Activated naive CD8-positive, alpha-beta T cell treated with anti-CD3 and anti-CD28 coated beads, Interleukin-2, amount 10 ng/mL, durations not matched to agents 7 days and 5 days (primary cell): ENCODE data around the gene SHANK2. TPM values are rescaled to one million over a fixed set of nuclear protein-coding genes. Genes with fewer than 3 reads are reported as not detected.

Experiments
- ATAC-seq: fragments of 150-1000 bp; cut with Tn5 transposase; one replicate; pipeline ENCODE4 v1.10.0; 2021; ENCODE audit warnings: low read depth, moderate library complexity
- POLR2A ChIA-PET: fragments of 350-600 bp; sonication (Branson Sonifier 250); formaldehyde crosslinking; loops from one replicate; lab custom pipeline; 2021; ENCODE audit warnings: antibody characterized with exemption; lab: Charles Lee
- DNase-seq: peaks from one replicate; pipeline ENCODE4 v3.0.0; 2021
- H3K27ac Mint-ChIP-seq: one replicate; pipeline ENCODE4 v1.8.0; 2022; ENCODE audit warnings: mild to moderate bottlenecking, mixed read lengths
- H3K27me3 Mint-ChIP-seq: one replicate; pipeline ENCODE4 v1.8.0; 2022; ENCODE audit warnings: mild to moderate bottlenecking, moderate library complexity, mixed read lengths
- H3K36me3 Mint-ChIP-seq: one replicate; pipeline ENCODE4 v1.8.0; 2021; ENCODE audit warnings: mild to moderate bottlenecking, mixed read lengths
- H3K4me1 Mint-ChIP-seq: one replicate; pipeline ENCODE4 v1.8.0; 2021; ENCODE audit warnings: mixed read lengths
- H3K4me3 Mint-ChIP-seq: one replicate; pipeline ENCODE4 v1.8.0; 2022; ENCODE audit warnings: mild to moderate bottlenecking, moderate library complexity, mixed read lengths
- H3K9me3 Mint-ChIP-seq: one replicate; pipeline ENCODE4 v1.8.0; 2021; ENCODE audit warnings: mixed read lengths
- total RNA-seq, 2 experiments: library from RNA; stranded (reverse); gene quantifications; one replicate each; pipeline ENCODE4 v1.2.3, GENCODE V29; 2021

SHANK2 gene
- total RNA-seq, 2 experiments from 2014 or later, result not detected

DNA sequence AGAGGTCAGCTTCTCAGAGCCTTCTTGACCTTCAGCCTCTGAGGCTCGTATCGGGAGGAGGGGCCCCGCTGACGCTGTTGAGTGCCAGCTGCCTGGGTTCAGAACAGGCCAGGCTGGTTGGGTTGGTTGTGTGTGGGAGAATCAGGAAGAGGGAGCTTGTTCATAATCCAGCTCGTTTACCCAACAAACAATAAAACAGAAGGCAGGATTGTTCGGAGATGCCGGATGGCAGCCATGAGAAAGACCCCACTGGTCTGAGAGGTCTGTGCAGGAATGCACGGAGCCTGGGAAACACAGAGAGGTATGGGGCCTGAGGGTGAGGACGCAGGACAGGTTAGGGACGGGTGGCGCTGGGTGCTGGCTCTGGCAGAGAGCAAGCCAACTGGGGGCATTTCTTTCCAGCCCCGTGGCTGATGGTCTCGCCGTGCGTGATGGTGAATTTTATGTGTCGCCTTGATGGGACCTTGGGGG lies 31.6 kb upstream of the SHANK2 start:
- no peak for ATAC-seq
- H3K9me3 Mint-ChIP-seq, result no peaks in the 10 kb centered on the region
- DNase-seq, result no peak
- no peak overlapping the region for H3K27ac Mint-ChIP-seq
- POLR2A ChIA-PET, result no interaction called here
- no peaks in the 10 kb centered on the region for H3K27me3 Mint-ChIP-seq
- H3K4me1 Mint-ChIP-seq, result no peaks in the 10 kb centered on the region
- H3K36me3 Mint-ChIP-seq, result no peaks in the 10 kb centered on the region
- no peak overlapping the region for H3K4me3 Mint-ChIP-seq

DNA sequence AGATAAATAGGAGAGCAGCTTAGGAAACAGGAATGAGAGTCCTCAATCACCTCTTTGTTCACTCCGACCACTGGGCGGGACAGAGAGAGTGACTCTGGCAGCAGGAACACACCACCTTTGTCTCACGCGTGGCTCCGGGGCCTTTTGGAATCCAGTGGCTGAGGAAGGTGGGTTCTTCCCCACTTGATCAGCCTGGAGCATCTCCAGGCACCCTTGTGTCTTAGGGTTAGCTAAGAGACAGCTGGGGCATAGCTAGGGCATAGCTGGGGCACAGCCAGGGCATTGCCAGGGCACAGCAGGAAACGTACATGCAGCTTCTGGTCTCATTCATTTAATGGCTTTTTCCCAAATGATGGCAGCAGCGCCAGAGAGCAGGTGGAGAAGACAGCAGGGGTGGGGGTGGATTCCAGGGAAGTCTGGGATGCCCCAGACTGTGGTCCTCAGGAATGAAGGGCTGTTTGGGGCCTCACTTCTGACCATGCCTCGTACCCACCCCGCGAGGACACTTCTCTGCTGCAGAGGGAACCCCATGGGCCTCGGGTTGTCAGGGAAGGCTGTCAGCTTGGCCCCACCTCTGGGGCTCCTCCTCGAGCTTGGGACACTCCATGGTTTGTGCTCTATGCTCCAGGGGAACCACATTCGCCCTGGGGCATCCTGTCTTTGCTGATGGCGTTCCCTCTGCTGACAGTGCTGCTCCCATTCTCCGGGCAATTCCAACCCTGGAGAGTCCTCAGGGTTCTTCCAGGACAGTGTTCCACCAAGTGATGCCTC lies 30.4 kb upstream of the SHANK2 start:
- Mint-ChIP-seq H3K27ac (no peak overlapping the region), H3K4me1 (no peaks in the 10 kb centered on the region), H3K27me3 (no peaks in the 10 kb centered on the region), H3K4me3 (no peak overlapping the region), H3K36me3 (no peaks in the 10 kb centered on the region), H3K9me3 (no peaks in the 10 kb centered on the region)
- POLR2A ChIA-PET, result no interaction called here
- ATAC-seq (no peak), DNase-seq (no peak)

DNA sequence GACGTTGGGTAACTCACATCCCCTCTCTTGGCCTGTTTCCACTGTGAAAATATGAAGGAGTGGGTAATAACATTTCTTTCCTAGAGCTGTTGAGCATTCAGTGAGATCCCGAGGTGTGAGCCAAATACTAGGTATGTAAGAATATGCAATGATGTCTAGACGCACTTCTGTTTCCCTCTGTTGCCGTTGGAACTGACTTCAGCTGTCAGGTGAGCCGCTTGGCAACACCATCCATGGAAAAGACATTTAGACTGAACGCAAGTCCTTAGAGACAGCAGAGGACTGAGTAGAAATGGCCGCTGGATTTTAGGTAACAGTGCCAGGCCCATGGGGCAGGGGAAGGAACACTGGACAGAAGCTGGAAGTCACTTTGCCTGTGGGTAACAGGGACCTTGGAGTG lies 29.5 kb upstream of the SHANK2 start:
- Mint-ChIP-seq H3K4me1 (no peaks in the 10 kb centered on the region), H3K4me3 (no peak overlapping the region), H3K9me3 (no peaks in the 10 kb centered on the region), H3K27me3 (no peaks in the 10 kb centered on the region), H3K36me3 (no peaks in the 10 kb centered on the region), H3K27ac (no peak overlapping the region)
- POLR2A ChIA-PET, result no interaction called here
- DNase-seq (no peak), ATAC-seq (no peak)

DNA sequence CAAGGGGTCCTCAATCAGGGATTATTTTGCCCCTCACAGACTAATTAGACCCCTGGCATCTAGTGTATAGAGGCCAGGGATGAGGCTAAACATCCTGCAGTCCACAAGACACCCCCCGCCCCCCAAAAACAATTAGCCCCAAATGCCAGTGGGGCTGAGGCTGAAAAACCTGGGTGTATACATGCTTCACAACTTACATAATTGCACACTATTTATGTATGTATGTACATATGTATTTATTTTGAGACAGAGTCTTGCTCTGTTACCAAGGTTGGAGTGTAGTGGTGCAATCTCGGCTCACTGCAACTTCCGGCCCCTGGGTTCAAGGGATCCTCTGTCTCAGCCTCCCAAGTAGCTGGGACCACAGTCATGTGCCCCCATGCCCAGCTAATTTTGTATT lies 28.8 kb upstream of the SHANK2 start:
- Mint-ChIP-seq H3K36me3 (no peaks in the 10 kb centered on the region), H3K4me1 (no peaks in the 10 kb centered on the region), H3K9me3 (no peaks in the 10 kb centered on the region)

DNA sequence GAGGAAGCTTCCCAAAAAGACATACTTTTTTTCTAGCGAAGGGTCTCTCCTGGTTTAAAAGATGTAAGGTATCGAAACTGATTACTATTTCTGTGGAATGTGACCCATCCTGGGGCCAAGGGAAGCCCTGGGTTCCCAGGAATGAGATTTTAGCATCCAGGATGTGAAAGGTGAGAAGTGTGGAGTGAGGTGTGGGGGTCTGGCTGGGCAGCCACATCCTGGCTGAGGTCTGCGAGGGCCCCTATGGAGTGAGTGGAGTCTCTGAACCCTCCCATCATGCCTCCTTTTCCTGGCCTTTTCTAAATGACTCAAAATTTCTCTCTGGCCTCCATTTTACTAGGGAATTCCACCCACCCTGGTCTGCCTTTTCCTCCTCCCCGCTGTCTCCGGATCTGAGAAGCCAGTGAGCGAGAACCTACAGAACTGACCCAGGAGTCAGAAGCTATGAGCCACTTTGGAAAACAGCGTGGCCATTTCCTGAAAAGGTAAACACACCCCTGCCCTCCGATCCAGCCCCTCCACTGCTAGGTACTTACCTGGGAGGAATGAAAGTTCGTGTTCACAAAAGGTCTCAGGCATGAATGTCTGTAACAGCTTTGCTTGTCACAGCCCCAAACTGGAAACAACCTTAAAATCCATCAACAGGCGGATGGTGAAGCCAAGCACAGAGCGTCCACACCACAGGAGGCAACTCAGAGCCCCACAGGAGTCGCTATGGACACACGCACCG lies 27.7 kb upstream of the SHANK2 start:
- ATAC-seq (no peak), DNase-seq (no peak)
- no peak overlapping the region for H3K4me3 Mint-ChIP-seq
- no peak overlapping the region for H3K27ac Mint-ChIP-seq
- H3K36me3 Mint-ChIP-seq, result no peaks in the 10 kb centered on the region
- H3K4me1 Mint-ChIP-seq, result no peaks in the 10 kb centered on the region
- H3K27me3 Mint-ChIP-seq, result peaks cover 3% of the 10 kb centered on the region
- POLR2A ChIA-PET, result no interaction called here
- no peaks in the 10 kb centered on the region for H3K9me3 Mint-ChIP-seq

More for the DNA sequence above, 28.8 kb upstream of the SHANK2 start:
- no peak for DNase-seq
- POLR2A ChIA-PET, result no interaction called here
- ATAC-seq, result no peak
- Mint-ChIP-seq H3K4me3 (no peak overlapping the region), H3K27ac (no peak overlapping the region), H3K27me3 (peaks cover under 1% of the 10 kb centered on the region)

DNA sequence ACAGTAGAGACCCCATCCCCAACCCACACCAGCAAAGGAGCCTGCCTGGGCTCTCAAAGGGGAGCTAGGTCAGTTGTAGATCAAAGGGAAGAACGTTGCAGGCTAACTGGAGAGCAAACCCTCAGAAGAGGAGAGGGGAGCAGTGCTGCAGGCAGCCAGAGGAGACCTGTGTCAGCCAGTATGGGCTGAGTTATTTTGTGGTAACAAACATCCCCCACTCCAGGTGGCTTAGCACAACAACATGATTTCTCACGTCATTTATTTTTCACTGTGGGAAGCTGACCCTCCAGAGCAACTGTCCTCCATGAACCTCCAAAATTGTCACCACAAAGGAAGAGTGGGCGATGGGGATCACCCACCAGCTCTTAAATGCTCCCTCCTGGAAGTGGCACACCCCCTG lies 19.8 kb upstream of the SHANK2 start:
- Mint-ChIP-seq H3K27me3 (peaks cover 5% of the 10 kb centered on the region), H3K36me3 (no peaks in the 10 kb centered on the region), H3K4me3 (no peak overlapping the region), H3K4me1 (no peaks in the 10 kb centered on the region), H3K27ac (no peak overlapping the region), H3K9me3 (peaks cover 3% of the 10 kb centered on the region)
- DNase-seq, result no peak
- no peak for ATAC-seq
- POLR2A ChIA-PET, result no interaction called here

DNA sequence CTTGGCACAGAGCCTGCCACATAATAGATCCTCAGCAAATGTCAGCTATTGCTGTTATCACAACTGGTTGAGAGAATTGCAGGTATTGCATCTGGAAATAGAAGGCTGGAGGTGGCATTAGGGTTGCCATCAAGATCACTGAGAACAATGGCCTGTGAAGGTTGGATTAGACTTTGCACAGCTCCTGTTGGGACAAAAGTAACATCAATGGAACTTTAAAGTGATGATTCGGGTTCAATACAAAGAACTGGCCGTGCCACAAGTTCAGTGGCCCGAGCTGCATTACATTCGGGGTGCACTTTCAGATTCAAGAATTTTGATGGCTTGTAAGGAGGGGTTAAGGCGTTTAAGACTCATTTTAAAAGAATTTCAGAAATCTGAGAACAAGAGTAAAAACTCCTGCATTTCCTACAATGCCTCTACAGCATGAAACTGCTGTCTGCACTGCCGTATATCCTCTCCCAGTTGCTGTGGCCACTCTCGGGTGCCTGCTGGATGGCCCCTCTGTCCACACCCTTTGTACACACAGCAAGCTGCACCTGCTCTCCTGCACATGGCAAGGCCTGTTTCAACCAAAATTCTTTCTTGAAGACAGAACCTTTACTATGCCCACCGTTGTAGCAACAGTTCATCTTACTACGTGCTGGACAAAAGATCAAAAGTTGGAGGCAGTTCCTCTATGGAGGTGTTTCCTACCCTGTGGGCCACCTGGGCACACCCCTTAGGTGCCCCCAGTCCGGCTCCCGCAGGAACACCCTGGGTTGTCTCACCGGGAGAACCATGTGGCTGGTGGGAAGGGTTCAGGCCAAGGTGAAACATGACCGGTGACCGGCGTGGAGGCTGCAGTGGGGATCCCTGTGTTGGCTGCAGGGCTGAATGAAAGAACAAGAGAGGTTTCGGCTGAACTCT lies 17.5 kb upstream of the SHANK2 start:
- POLR2A ChIA-PET, result no interaction called here
- ATAC-seq, result no peak
- Mint-ChIP-seq H3K9me3 (peaks cover 3% of the 10 kb centered on the region), H3K36me3 (no peaks in the 10 kb centered on the region), H3K4me3 (no peak overlapping the region), H3K27ac (no peak overlapping the region), H3K4me1 (no peaks in the 10 kb centered on the region), H3K27me3 (peaks cover 7% of the 10 kb centered on the region)
- DNase-seq, result no peak

DNA sequence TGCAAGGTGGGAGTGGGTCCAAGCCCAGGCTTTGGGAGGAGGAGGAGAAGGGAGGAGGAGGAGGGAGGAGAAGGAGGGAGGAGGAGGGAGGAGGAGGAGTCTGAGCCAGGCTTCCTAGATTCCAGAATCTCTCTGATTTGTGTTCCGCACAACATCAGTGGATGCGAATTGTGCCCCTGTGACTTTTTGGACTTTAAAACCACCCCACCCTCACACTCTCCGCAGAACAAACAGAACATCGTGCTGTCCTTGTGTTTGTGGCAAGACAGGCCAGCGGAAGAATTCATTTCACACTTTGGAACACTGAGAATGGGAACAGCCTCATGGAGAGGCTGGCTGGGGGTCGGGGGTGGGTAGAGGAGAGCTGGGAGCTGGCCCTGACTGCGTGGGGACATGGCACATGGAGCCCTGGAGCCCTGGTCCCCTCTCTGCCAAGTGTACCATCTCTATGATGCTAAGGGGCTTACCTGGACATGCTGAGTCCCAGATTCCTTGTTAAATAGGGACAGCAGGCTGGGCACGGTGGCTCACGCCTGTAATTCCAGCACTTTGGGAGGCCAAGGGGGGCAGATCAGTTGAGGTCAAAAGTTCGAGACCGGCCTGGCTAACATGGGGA lies 16.4 kb upstream of the SHANK2 start:
- no peak overlapping the region for H3K4me3 Mint-ChIP-seq
- H3K36me3 Mint-ChIP-seq, result no peaks in the 10 kb centered on the region
- no peaks in the 10 kb centered on the region for H3K9me3 Mint-ChIP-seq
- peaks cover 4% of the 10 kb centered on the region for H3K27me3 Mint-ChIP-seq
- no peak overlapping the region for H3K27ac Mint-ChIP-seq
- DNase-seq (no peak), ATAC-seq (no peak)
- POLR2A ChIA-PET, result no interaction called here
- no peaks in the 10 kb centered on the region for H3K4me1 Mint-ChIP-seq

DNA sequence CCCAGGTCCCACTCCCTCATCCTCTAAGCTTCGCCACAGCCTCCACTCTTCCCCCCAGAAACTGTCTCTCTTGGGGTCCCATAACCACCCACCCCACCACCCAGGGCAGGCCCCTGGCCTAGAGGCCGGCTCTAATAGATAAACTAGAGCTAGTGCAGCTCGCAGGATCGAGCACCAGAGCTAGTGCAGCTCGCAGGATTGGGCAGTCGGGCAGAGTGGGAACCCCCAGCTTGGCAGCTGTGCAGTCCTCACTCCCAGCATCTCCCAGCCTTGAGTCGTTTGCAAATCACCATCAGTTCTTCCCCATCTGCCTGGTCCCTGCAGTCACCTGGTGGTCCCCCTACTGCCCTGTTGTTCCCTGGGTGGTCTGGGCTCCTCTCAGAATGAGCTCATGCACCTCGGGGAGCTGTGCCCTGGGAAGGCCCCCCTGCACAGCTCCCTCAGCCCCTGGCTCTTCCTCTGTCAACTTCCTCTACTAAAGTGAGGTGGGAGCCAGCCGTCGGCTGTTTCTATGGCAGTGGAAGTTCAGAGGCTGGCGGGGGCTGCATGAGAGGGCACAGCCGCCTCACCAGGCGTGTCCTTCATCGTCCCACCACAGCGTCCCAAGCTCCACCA lies 15.5 kb upstream of the SHANK2 start:
- no peak overlapping the region for H3K27ac Mint-ChIP-seq
- ATAC-seq (no peak), DNase-seq (no peak)
- H3K36me3 Mint-ChIP-seq, result no peaks in the 10 kb centered on the region
- no peaks in the 10 kb centered on the region for H3K9me3 Mint-ChIP-seq
- H3K27me3 Mint-ChIP-seq, result peaks cover 4% of the 10 kb centered on the region
- no peaks in the 10 kb centered on the region for H3K4me1 Mint-ChIP-seq
- POLR2A ChIA-PET, result no interaction called here
- no peak overlapping the region for H3K4me3 Mint-ChIP-seq

DNA sequence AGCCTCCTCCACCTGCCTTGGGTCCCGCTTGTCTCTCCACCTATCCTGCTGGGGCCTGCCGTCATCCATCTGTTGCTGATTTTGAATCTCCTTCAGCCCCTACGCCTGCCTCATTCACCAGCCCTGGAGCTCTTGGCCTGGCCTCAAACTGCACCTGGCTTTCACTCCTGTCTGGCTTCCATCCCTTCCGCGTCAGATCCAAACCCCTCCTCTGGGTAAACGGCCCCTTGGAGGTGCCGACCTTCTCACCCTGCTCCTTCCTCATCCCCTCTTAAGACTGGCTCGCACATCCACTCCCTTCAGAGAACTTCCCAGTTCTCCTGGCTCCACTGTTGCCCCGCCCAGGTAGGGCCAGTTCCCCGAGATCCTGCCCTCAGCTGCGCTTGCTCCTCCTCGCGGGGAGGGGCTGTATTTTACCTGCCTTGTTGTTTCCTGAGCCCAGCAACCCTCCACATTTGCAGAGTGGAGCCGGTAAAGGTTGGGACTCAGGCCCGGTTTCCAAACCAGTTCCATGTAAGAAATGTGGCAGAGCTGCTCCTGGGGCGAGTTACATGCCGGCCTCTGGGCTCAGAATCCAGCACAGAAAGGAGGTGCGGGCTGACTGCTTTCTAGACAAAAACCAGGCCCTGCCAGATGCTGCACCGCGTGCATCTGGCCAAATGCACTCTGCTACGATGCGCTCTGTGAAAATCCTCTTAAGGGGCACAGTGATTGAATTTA lies 13.9 kb upstream of the SHANK2 start:
- Mint-ChIP-seq H3K4me3 (no peak overlapping the region), H3K4me1 (no peaks in the 10 kb centered on the region), H3K36me3 (no peaks in the 10 kb centered on the region), H3K27ac (no peak overlapping the region), H3K9me3 (no peaks in the 10 kb centered on the region), H3K27me3 (peaks cover 4% of the 10 kb centered on the region)
- POLR2A ChIA-PET, result interaction anchor here (0.5 kb wide), 1 partner anchor 147 kb away, joined by 4 read pairs; no protein-coding TSS in a partner anchor
- no peak for ATAC-seq
- DNase-seq, result no peak

DNA sequence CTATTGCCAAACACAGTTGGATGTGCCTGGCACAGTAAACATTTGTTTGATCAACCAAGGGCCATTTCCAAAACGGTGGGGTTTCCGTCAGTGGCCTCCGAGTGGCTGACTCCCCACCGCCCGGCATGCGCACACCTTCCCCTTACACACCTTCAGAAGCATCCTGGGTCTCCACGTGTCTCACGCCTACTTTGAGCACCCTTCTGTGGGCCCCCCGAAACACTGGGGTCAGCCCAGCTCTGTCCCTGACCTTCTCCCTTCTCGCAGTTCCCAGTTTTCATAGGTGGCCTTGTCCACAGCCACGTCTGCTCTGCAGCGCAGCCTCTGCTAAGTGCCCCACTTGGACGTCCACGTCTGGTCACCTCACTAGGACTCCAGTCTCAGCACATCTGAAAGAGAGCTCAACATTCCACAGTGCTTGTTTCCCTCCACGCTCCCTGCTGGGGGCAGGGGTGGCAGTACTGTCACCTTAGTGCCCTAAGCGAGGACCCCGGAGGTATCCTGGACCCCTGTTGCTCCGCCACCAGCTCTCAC lies 13.2 kb upstream of the SHANK2 start:
- POLR2A ChIA-PET, result interaction anchor here (0.5 kb wide), 1 partner anchor 147 kb away, joined by 4 read pairs; no protein-coding TSS in a partner anchor
- Mint-ChIP-seq H3K4me3 (no peak overlapping the region), H3K4me1 (no peaks in the 10 kb centered on the region), H3K27me3 (peaks cover 4% of the 10 kb centered on the region), H3K36me3 (no peaks in the 10 kb centered on the region), H3K9me3 (no peaks in the 10 kb centered on the region), H3K27ac (no peak overlapping the region)
- no peak for DNase-seq
- no peak for ATAC-seq

DNA sequence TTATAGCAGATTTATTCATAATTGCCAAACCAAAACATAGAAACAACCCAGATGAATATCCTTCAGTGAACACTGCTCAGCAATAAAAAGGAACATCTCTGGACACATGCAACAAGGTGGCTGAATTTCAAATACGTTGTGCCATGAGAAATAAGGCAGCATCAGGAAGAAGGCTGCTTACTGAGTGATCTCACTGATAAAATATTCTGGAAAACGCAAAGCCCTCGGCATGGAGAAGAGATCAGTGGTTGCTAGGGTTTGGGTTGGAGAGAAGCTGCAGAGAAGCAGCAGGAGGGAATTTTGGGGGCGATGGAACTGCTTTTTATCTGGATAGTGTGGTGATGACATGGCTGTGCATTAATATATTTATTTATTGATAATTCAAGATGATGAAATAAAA lies 11.0 kb upstream of the SHANK2 start:
- H3K4me3 Mint-ChIP-seq, result no peak overlapping the region
- no peaks in the 10 kb centered on the region for H3K36me3 Mint-ChIP-seq
- ATAC-seq, result no peak
- POLR2A ChIA-PET, result no interaction called here
- DNase-seq, result no peak
- H3K4me1 Mint-ChIP-seq, result no peaks in the 10 kb centered on the region
- H3K27me3 Mint-ChIP-seq, result peaks cover 4% of the 10 kb centered on the region
- no peak overlapping the region for H3K27ac Mint-ChIP-seq
- no peaks in the 10 kb centered on the region for H3K9me3 Mint-ChIP-seq
